UCSD-AML1 (cell line): Measurements from ENCODE around the gene CROCC.

Experiments
- DNase-seq: peaks from one replicate; lab custom pipeline; 2025; ENCODE audit not compliant: unreplicated experiment; lab: John Stamatoyannopoulos, UW

The CROCC gene

DNA sequence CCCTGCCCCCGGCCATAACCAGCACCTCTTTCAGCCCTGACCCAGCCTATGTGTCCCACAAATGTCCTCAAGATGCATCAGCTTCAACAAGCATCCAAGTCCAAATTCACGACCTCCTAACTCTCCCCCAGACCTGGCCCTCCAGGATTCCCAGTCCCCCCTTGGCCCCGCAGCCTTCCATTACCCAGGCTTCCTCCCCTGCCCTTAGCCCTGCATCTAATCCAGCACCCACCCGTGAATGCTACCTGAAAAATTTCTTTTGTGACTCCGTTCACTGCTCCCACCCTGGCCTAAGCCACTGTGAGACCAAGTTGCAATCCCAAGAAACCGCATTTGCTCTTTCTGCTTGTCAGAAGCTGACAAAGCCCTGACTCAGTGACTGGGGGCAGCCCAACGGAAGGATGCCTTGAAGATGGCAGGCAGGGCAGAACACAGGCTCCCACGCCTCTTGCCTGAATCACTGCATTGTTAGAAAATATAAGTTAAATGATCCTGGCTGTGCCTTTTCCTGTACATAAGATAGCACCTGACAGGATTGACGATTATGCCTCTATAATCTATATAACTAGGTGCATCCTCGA is 59.6 kb downstream of the CROCC start:
- no peak for DNase-seq

GRCh38 chr1:16982902-16983301 is 61.2 kb downstream of the CROCC start:
- DNase-seq, result no peak

GRCh38 chr1:16983649-16984048 is 61.9 kb downstream of the CROCC start:
- no peak for DNase-seq

DNA sequence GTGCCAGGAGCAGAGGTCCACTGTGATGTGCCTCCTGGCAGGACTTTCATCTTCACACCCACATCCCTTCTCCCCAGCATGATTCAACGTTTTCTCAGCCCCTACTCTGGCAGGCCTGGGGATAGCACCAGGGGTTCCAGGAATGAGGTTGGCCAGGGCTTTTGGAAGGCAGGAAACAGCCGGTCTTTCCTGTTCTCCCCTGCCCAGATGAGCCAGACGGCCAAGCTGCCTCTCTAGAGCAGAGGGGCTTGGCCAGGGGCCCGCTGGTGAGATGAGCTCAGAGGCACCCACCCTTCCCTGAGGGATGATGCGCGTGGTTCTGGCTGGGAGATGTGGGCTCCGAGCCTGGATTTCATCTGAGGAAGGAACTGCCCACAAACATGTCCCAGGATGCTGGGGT is 63.0 kb downstream of the CROCC start:
- DNase-seq, result peak; percentile 40

DNA sequence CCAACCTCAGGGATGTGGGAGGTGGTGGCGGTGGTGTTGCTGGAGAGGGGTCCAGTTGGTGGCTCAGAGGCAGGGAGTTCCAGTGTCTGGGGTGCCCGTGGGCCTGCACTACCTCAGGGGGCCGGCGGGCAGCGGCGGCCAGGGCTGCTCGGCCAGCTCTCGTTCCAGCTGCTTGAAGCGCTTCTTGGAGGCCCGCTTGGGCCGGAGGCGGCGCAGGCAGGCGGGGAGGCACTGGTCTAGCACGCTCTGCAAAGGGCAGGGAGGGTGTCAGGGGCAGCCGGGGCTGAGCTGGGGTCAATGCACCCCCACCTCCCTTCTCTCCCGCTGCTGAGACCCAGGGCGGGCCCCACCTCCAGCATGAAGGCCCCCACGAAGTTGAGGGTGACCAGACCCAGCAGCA is 64.4 kb downstream of the CROCC start:
- no peak for DNase-seq

DNA sequence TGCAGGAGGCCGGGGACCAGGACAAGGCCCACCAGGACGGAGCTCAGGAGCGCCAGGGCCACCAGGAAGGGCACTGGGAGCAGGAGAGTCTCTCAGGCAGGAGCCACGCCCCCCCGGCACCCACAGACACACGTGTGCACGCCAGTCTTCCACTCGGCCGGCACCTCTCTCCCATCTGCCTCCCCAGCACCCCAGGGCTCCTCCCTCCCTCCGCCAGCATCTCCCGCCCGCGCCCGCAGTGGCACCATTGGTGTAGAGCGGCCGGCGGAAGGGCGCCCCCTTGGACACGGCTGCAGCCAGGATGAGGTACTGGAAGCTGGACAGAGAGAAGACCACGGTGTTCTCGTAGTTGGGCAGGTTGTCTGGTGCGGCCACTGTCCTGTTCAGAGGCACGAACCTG is 64.8 kb downstream of the CROCC start:
- no peak for DNase-seq

DNA sequence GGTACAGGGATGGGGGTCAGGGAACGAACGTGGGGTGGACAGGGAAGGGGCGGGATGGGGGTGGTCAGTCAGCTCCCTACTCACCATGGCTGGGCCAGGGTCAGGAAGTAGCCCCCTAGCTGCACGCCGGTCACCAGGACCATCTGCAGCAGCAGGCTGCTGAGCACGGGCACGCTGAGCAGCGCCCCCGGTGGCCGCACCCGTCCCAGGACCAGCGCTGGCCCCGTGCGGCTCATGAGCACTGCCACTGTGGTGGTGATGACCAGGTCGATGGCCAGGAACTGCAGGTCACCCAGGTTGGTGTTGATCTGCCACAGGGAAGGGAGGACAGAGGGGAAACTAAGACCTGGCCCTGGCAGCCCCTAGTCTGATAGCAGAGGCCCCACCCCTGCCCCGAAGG is 65.2 kb downstream of the CROCC start:
- no peak for DNase-seq

DNA sequence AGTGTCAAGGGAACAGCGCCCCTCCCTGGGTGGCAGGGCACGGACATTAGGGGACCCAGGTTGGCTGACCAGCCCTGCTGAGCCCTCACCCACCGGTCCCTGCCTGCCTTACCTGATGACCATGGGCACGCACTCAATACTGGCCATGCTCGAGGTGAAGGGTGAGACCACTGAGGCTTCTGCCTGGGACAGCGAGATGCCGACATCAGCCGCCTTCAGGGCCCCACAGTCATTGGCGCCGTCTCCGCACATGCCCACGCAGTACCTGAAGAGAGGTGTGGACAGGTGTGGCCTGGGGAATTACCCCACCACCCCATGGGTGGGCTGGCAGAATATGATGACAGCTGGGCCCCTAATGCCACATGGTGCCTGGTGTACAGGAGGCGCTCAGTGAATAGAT is 66.5 kb downstream of the CROCC start:
- DNase-seq, result no peak

DNA sequence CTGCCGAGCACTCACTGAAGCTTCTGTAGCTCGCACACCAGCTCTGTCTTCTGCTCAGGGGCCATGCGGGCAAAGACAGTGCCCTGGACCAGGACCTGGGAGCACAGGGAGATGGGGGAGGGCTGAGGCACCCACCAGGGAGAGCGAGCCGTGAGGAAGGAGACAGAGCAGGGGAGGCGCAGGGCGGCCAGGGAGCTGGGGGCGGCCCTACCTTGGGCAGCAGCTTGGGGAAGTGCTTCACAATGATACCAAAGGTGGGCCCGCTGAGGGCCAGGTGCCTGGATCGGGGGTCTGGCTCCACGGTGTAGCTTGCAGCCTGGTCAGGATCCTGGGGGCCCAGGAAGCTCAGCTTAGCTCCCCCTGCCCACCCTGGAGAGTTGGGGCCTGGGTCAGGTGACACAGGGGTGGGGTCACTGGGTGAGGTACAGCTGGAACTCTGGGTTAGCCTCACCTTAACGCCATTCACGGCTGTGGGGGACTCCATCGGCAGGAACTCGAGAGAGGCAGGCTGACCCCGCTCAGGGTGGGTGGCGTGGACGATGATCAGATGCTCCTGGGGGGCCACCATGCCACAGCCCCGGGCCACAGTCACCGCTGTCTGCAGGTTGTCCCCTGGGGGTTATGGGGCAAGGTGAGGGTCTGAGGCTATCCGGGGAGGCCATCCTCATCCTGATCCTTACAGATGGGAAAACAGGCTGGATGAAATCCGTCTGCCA is 68.1 kb downstream of the CROCC start:
- DNase-seq, result no peak

DNA sequence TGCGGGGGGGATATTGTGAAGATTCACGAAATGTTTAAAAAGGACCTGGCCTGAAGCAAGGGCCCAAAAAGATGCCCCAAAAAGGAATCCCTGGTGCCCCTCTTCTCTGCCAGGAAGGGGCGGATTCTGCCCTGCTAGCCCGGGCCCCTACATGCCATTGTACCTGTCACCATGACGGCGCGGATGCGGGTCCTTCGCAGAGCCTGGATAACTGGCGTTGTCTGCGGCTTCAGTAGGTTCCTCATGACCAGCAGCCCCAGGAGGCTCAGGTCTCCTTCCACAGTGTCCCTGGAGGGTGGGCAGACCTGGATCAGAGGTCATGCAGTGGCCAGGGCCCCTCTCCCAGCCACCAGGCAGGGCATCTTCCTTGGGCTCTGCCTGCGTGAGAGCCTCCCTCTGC is 69.8 kb downstream of the CROCC start:
- DNase-seq, result no peak

- no peak for DNase-seq
Measured at GRCh38 chr1:16992102-16992501, 70.4 kb downstream of the CROCC start.

DNA sequence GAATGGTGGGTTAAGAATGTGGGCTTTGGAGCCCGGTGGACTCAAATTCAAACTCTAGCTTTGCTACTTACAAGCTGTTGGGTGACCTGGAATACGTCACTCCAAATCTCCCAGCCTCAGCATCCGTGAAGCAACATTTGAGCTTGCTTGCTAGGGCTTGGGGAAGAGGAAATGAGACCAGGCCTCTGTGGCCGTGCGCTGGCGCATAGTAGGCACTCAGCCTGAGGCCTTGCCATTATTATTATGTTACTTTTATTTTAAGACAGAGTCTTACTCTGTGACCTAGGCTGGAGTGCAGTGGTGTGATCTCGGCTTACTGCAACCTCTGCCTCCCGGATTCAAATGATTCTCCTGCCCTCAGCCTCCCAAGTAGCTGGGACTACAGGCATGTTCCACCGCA is 70.9 kb downstream of the CROCC start:
- no peak for DNase-seq

DNA sequence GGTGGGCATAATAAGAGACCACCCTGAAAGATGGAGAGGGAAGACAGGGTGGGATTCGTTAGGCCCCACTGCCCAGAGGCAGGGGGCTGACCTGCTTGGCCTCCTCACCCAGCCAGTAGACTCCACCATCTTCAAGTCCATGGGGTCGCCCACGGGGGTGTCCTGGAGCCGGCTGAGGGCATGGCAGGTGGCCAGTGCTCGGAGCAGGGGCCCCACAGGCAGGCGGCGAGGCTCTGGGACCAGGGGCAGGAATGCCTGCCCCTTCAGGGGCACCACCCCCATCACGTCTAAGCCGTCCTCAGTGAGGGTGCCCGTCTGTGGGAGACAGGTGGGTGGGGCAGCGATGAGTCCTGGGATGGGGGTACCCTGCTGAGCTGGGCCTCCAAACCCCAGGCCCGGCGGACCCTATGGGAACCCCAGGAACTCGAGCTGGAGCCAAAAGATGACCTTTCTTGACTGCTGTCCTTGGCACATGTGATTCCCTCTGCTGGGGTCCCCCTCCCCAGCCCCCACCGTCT is 71.8 kb downstream of the CROCC start:
- DNase-seq, result no peak

GRCh38 chr1:16996845-16997244 is 75.1 kb downstream of the CROCC start:
- no peak for DNase-seq

DNA sequence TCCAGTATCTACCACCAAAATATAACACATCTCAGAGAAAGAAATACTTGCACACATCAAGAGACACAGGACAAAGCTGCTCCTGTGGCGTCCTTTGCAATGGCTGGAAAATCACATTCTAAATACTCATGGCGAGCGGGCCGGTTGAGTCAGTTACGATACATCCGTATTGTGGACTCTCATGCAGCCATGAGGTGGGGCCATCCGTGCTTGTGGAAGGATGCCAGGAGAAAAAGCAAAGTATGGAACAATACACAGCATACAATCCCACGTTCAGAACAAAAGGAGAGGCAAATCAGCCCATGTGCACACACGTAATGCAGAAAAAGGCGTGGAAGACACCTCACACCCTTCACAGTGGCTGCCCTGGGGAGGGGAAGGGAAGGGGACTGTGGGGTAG is 76.9 kb downstream of the CROCC start:
- no peak for DNase-seq

GRCh38 chr1:16999863-17000262 is 78.1 kb downstream of the CROCC start:
- DNase-seq, result no peak

DNA sequence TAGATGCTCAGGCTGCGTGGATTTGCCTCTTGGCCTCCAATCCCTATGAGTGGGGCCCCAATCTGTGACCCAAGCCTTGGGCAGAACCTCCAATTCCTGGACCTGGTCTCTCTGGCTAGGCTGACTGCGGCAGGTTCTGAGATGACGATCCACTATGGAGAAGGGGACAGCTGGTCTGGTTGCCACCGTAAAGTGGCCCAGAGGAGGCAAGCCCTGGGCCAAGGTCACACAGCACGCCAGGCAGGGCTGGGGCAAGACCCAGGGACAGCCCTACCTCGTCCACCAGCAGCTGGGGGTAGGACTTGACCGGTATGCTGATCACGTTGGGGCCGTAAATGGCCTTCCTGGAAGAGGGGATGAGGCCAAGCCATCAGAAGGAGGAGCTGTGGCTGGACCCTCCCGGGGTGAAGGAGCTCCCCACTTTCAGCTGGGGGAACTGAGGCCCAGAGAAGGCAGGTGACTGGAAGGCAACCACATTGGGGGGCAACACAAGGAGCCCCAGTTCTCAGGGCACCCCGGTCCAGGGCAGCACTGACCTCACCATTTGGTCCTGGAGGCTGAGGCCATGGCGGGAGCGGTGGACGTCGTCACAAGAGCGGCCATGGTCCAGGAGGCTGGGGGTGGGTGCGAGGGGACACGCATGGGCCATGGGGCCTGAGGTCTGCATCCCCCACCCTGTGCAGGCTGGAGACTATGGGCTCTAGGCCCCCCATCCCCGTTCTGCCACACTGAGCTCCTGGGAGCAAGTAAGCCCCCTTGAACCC is 80.2 kb downstream of the CROCC start:
- no peak for DNase-seq

- DNase-seq, result no peak
Measured at GRCh38 chr1:17002524-17002902, 80.8 kb downstream of the CROCC start.

- DNase-seq, result no peak
Measured at GRCh38 chr1:17004466-17005364, 83.0 kb downstream of the CROCC start.

DNA sequence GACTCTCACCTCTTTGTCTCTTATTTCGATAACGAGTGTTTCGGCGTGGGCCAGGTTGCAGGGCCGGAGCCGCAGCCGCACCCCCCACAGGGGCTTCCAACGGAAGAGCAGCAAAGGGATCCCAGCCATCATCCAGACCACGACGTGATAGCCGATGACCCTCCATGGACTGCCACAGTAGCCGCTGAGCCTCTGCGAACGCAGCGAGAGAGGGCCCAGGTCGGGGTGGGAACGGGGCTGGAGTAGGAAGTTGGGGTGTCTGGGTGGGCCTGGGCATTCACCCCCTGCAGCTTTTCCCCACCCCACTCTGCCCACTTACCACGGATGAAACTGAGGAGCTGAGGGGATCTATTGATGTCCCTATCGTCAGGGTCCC is 83.6 kb downstream of the CROCC start:
- DNase-seq, result no peak

DNA sequence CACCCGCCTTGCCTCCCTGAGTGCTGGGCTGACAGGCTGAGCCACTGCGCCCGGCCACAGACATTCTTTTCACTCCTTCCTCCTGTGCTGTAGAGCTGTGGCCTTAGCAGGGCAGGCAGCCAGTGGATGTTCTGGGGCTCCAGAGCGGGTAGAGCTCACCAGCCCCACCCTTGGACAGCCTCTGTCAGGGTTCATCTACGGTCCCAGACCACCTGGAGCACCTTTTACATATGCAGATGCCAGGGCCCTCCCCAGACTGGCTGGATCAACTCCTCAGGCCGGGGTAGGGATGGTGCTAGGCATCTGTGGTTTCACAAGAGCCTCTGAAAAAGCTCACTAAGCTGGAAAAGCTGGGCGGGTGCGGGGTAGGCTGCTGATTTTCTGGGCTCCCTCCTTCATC is 85.4 kb downstream of the CROCC start:
- no peak for DNase-seq
